Measurements from ENCODE around the gene TSEN34. TPM values are rescaled to one million over a fixed set of nuclear protein-coding genes. Genes with fewer than 3 reads are reported as not detected.
"Not testable (repeated sequence)": the region's sequence is repeated elsewhere in the genome, so short reads cannot be mapped to it uniquely, and the experiment has no call there.

Gene TSEN34
- total RNA-seq, 4 donors from 2014 or later = 36.1 to 49.3 (median 40.3) TPM

DNA sequence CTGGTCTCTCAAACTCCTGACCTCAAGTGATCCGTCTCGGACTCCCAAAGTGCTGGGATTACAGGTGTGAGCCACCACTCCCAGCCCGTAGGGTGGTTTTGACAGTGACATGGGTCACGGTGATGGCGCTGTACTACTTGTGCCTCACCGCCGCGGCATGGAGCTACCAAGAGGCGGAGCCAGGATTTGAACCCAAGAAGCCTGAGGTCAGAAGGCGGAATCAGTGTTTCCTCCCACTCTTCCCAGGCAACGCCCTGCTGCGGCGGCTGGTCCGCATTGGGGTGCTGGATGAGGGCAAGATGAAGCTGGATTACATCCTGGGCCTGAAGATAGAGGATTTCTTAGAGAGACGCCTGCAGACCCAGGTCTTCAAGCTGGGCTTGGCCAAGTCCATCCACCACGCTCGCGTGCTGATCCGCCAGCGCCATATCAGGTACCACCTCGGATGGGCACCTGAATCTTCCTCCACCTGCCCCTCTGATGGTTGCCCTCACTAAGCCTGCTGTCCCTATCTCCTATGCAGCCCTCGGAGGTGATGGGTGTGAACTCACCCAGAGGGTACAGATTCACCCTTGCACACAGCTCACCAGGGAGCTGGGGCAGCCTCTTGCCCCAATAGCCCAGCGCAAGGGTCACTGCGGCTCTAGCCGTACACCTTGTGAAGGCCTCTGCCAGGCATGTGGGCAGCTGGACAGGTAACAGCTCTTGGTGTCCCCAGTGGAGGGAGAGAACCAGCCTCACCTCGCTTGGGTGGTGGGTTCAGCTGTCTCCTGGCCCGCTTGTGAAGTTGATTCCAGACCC lies 15.1 kb downstream of the TSEN34 start:
- TF ChIP-seq, protein P1, sequence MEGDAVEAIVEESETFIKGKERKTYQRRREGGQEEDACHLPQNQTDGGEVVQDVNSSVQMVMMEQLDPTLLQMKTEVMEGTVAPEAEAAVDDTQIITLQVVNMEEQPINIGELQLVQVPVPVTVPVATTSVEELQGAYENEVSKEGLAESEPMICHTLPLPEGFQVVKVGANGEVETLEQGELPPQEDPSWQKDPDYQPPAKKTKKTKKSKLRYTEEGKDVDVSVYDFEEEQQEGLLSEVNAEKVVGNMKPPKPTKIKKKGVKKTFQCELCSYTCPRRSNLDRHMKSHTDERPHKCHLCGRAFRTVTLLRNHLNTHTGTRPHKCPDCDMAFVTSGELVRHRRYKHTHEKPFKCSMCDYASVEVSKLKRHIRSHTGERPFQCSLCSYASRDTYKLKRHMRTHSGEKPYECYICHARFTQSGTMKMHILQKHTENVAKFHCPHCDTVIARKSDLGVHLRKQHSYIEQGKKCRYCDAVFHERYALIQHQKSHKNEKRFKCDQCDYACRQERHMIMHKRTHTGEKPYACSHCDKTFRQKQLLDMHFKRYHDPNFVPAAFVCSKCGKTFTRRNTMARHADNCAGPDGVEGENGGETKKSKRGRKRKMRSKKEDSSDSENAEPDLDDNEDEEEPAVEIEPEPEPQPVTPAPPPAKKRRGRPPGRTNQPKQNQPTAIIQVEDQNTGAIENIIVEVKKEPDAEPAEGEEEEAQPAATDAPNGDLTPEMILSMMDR (IDR thresholded peaks at IDR 0.05) = no peak
- no peak for DNase-seq (ENCODE audit: low spot score)
- ATAC-seq (ENCODE audit: low FRiP score) = no peak

DNA sequence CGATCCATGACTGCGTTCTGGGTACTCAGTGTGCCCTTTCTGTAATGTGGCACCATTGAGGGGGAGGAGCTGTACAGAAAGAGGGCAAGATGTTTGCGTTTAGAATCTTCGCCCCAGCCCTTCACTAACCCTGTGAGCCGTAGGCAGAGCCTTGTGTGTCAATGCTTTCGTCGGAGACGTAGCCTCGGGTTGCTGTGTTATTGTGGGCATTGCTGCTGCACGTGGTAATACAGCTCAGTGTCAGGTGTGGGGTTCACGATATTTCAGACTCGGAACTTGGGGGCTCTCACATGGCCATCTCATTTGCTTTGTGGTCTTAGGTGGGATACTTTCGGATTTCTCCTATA lies 15.7 kb downstream of the TSEN34 start:
- no peak for ATAC-seq (ENCODE audit: low FRiP score)
- DNase-seq (ENCODE audit: low spot score) = no peak
- TF ChIP-seq, protein P1 (IDR thresholded peaks at IDR 0.05) = no peak

DNA sequence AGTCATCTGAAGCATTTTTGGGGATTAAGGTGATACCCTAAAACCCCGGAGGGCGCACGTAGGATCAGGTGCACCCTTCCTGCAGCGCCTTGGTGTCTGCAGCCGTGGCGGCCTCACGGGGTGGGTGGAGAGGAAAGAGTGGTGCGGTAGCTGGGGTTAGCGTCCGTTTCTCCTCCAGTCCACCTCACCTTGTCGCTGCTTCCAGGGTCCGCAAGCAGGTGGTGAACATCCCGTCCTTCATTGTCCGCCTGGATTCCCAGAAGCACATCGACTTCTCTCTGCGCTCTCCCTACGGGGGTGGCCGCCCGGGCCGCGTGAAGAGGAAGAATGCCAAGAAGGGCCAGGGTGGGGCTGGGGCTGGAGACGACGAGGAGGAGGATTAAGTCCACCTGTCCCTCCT lies 16.1 kb downstream of the TSEN34 start:
- ATAC-seq (ENCODE audit: low FRiP score); DNase-seq (ENCODE audit: low spot score): not testable (repeated sequence)

DNA sequence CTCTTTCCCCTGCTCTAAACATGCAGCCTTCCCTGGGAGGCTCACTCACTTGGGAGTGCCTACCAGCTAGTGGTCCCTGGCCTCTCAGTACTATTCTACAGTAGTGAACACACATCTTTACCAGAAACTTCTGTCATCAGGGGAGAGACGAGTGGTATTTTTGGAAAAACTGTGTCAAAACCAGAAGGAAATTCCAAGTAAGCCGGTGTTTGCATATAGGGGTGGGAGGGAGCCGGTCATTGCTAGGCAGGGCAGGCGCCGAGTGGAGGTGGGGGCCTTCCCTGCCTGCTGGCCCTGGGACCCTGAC lies 16.5 kb downstream of the TSEN34 start:
- DNase-seq (ENCODE audit: low spot score) (no peak), ATAC-seq (ENCODE audit: low FRiP score) (peak; percentile 3)
- TF ChIP-seq, protein P1 (IDR thresholded peaks at IDR 0.05) = no peak

DNA sequence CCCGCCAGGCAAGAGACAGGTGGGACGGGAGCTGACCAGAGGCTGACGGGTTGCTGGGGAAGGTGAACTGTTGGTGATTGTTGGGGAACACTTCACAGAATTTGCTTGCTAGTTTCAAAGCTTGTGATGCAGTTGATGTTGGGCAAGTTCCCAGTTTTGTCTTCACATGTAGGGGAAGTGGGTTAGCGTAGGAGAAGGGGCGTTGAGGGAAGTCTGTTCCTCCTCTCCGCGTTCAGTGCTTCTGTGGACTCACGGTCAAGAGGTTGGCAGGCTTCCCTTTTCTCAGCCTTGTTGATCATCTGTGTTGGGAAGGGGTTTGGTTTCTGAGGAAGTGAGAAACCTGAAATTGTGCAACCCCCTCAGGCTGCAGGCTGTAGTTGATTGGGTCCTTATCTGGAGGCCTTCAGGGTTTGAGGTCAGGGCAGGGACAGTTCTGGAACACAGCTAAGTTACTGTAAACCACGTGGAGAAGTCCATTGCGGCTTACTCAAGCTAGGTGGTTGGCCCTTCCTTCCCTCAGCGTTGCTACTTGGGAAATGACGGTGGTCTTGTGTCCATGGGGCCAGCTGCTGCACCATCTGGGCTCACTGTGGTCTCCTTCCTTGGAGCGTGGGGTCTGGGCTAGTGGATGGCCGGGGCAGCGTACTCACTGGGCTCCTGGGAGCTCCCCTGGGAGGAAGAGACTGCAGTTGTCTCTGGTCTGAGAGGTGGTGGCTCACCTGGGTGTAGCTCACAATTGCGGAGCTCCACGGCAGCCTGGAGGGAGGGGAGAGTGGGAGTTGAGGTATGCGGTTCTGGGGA lies 17.1 kb downstream of the TSEN34 start:
- DNase-seq (ENCODE audit: low spot score) = peak; percentile 53
- TF ChIP-seq, protein P1 (IDR thresholded peaks at IDR 0.05) = no peak
- ATAC-seq (ENCODE audit: low FRiP score) = peak; percentile 38

DNA sequence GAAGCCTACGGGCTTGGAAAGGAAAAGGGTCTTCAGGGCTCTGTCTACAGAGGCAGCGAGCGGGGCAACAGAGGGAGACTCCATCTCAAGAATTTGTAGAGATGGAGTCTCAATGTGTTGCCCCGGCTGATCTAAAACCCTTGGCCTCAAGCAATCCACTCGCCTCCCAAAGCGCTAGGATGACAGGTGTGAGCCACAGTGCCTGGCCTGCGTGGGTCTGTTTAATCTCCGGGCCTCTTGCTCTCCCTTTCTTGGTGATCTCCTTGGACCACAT lies 17.6 kb downstream of the TSEN34 start:
- TF ChIP-seq, protein P1 (IDR thresholded peaks at IDR 0.05) = no peak
- DNase-seq (ENCODE audit: low spot score) = no peak
- no peak for ATAC-seq (ENCODE audit: low FRiP score)

DNA sequence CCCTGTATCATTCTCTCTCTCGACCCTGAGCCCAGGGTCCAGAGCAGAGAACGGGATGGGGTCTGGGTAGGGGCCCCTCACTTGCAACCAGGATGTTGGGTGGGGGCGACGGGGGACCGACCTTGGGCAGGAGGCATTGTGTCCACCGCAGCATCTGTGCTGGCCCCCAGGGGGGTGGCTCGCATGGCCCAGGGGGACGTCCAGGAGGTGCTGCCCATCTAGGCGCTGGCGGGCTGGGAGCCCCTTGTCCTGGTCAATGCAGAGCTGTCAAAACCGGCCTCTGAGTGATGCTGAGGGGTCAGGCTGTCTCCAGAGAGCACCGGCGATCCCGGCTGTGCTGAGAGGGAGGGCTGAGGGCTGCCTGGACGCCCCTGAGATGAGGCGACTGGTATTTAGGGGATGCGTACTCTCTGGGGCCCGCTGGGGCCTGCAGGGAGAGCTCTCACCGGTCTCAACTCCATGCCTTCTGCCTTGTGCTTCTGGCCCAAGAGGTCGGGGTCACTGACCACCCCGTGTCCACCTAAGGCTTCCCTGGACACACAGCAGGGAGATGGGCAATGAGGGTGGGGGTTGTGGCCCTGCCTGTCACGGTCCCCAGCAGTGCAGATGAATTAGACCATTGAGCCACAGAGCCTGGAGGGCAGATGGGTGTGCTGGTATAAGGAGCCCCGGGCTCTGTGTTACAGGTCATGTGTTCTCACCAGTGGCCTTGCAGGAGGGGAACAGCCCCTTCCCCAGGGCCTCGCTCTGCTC lies 18.1 kb downstream of the TSEN34 start:
- DNase-seq (ENCODE audit: low spot score) (no peak), ATAC-seq (ENCODE audit: low FRiP score) (no peak)
- TF ChIP-seq, protein P1 (IDR thresholded peaks at IDR 0.05) = no peak

Data from omental fat pad (tissue), 4 donors.